Tibial nerve (tissue), 4 donors: ENCODE measurements around the gene PDCD6IP.
"Not testable (repeated sequence)": the region's sequence is repeated elsewhere in the genome, so short reads cannot be mapped to it uniquely, and the experiment has no call there.

Experiments
- EP300 ChIP-seq, 2 donors: sonication (generic); formaldehyde crosslinking; IDR thresholded peaks; one replicate each; pipeline ENCODE4 v1.6.1; 2017; ENCODE audit warnings: antibody characterized with exemption in 2 of 2, mild to moderate bottlenecking in 1 of 2
- TF ChIP-seq, protein P1 (sequence below), 5 experiments: fragments of 200-600 bp in 3 of 5; fragments of 450-650 bp in 2 of 5; sonication (generic) in 3 of 5; IDR thresholded peaks; one replicate each; pipeline ENCODE4 v1.5.1; 2016 to 2019; ENCODE audit warnings: antibody characterized with exemption in 5 of 5, mild to moderate bottlenecking in 3 of 5, moderate library complexity in 2 of 5

DNA sequence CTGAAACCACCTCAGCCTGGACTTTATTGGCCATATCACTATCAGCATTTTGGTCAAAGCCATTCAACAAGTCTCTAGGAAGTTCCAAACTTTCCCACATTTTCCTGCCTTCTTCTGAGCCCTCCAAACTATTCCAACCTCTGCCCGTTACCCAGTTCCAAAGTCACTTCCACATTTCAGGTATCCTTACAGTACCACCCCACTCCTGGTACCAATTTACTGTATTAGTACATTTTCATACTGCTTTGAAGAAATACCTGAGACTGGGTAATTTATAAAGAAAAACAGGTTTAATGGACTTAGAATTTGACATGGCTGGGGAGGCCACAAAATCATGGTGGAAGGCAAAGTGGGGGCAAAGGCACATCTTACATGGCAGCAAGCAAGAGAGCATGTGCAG is 44.0 kb upstream of the PDCD6IP start:
- TF ChIP-seq, protein P1, sequence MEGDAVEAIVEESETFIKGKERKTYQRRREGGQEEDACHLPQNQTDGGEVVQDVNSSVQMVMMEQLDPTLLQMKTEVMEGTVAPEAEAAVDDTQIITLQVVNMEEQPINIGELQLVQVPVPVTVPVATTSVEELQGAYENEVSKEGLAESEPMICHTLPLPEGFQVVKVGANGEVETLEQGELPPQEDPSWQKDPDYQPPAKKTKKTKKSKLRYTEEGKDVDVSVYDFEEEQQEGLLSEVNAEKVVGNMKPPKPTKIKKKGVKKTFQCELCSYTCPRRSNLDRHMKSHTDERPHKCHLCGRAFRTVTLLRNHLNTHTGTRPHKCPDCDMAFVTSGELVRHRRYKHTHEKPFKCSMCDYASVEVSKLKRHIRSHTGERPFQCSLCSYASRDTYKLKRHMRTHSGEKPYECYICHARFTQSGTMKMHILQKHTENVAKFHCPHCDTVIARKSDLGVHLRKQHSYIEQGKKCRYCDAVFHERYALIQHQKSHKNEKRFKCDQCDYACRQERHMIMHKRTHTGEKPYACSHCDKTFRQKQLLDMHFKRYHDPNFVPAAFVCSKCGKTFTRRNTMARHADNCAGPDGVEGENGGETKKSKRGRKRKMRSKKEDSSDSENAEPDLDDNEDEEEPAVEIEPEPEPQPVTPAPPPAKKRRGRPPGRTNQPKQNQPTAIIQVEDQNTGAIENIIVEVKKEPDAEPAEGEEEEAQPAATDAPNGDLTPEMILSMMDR (IDR thresholded peaks at IDR 0.05): not testable (repeated sequence)
- TF ChIP-seq EP300 (IDR thresholded peaks at IDR 0.05): not testable (repeated sequence)
